Stomach (tissue), 4 donors: ENCODE measurements around the gene OR2B2.

Experiments used
- EP300 ChIP-seq: sonication (generic); formaldehyde crosslinking; IDR thresholded peaks from one replicate; pipeline ENCODE4 v1.6.1; 2017; ENCODE audit warnings: antibody characterized with exemption
- POLR2AphosphoS5 ChIP-seq, 3 donors: sonication (generic); formaldehyde crosslinking; IDR thresholded peaks; one replicate each; pipeline ENCODE4 v1.6.1; 2016; ENCODE audit warnings: antibody characterized with exemption in 3 of 3
- TF ChIP-seq, protein P1 (sequence below), 7 experiments: fragments of 450-650 bp in 4 of 7; fragments of 200-600 bp in 3 of 7; sonication (generic) in 3 of 7; IDR thresholded peaks; one replicate each; pipeline ENCODE4 v1.5.1; 2016 to 2019; ENCODE audit warnings: antibody characterized with exemption in 7 of 7, control low read depth in 2 of 7, mild to moderate bottlenecking in 1 of 7

DNA sequence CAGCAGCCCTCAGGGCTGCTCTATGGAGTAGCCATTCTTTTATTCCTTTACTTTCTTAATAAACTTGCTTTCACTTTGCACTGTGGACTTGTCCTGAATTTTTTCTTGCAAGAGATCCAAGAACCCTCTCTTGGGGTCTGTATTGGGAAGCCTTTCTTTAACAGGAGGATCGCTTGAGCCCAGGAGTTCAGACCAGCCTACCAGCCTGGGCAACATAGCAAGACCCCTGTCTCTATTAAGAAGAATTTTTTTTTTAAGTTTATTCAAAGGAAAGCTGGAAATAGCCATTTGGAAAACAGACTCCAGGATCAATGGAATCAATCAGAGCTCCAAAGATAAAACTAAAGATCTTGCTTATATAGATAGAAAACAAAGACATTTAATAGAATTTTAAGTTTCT, 29.1 kb downstream of the OR2B2 start:
- TF ChIP-seq, protein P1, sequence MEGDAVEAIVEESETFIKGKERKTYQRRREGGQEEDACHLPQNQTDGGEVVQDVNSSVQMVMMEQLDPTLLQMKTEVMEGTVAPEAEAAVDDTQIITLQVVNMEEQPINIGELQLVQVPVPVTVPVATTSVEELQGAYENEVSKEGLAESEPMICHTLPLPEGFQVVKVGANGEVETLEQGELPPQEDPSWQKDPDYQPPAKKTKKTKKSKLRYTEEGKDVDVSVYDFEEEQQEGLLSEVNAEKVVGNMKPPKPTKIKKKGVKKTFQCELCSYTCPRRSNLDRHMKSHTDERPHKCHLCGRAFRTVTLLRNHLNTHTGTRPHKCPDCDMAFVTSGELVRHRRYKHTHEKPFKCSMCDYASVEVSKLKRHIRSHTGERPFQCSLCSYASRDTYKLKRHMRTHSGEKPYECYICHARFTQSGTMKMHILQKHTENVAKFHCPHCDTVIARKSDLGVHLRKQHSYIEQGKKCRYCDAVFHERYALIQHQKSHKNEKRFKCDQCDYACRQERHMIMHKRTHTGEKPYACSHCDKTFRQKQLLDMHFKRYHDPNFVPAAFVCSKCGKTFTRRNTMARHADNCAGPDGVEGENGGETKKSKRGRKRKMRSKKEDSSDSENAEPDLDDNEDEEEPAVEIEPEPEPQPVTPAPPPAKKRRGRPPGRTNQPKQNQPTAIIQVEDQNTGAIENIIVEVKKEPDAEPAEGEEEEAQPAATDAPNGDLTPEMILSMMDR (IDR thresholded peaks at IDR 0.05), result no peak
- TF ChIP-seq POLR2AphosphoS5 (IDR thresholded peaks at IDR 0.05) (no peak), EP300 (no peak)
